ENCODE measurements around the gene FBXL2.

Gene FBXL2

DNA sequence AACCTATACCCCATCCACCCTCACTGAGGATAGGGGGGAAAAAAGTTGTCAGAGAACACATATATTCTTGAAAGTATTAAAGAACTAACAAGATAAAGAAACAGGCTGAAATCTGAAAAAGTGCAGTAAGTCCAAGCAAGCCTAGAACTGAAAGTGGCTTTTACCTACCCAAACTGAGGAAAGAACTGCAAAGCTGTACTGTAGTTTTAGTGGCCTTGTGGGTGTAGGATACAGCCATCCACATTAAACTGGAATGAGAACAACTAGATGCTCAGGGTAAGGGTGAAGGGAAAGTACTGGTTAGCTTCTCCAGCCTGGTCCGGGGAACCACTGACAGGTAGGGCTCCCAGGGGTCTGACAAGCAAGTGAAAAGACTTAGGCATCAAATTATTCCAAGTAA, 152.8 kb downstream of the FBXL2 start:
- DNase-seq (ENCODE audit: low read depth): no peak

DNA sequence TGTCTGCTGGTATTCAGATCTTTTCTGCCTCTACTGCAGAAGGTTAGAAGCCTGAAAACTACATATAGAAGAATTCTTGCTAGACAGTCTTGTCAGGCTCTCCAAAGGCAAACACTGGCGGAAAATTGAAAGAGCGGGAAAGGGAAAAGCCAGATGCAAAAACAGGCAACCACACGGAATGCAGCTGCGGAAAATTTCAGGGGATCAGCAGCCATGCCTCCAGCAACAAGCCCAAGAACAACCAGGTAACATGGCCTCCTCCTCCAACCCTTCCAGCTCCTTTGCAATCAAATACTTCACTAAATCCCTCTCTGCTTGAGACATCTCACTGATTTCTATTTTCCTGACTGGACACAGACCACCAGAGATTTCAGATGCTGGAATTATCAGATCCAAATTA, 153.3 kb downstream of the FBXL2 start:
- no peak for DNase-seq (ENCODE audit: low read depth)

DNA sequence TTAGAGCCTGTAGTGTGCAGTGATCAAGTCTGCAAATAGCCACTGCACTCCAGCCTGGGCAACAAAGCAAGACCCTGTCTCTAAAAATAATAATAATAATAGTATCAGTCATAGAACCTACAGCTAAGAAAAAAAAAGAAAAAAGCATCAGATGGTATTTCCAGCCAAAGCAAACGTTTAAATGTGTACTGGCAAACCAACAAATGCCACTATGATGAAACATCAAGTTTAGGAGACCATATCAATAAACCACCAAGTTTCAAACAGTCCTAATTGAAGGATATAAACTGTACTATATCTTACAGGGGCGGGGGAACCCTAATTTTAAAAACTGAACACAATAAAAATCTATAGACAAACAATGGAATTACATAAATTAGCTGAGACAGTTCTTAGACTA, 156.6 kb downstream of the FBXL2 start:
- no peak for DNase-seq (ENCODE audit: low read depth)
